ENCODE results near the gene RPS4Y1.

The RPS4Y1 gene

GRCh38 chrY:2885880-2886279 lies 44.5 kb downstream of the RPS4Y1 start:
- DNase-seq = no peak

DNA sequence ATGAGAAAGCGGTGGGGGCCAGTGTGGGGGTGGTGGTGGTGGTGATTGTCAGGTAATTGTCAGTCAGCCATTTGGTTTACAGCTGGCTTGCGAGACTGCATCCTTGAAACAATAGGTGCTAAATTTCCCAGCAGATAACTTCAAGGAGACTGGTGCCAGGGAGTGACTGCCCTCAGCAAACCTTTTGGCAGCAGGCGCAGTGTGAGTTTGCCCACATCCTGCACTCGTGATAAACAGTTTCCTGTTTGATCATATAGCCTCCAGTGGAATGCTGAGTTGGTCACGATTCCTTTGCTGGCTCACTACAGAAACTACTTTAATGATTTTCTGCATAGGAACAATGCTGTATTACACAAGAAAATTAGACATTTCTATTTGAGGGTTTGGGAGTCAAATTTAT lies 46.0 kb downstream of the RPS4Y1 start:
- DNase-seq = peak; percentile 3

DNA sequence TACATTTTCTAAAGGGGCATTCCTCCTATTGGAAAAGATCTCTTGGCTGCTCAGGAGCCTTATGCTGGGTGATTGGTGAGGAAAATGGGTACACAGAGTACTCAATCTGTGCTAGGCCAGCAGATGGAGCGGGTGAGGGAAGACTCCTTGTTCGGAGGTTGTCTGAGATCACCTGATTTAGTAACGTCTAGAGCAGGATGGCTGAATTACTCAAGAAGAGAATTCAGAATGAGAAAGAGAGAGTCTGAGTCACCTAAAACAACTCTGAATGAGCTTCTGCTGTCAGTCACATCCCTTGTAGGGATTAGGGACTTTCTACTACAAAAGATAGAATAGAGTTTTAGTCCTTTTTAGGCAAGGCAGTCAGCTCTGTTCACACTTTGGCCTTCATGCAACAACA lies 46.6 kb downstream of the RPS4Y1 start:
- peak; percentile 13 for DNase-seq

DNA sequence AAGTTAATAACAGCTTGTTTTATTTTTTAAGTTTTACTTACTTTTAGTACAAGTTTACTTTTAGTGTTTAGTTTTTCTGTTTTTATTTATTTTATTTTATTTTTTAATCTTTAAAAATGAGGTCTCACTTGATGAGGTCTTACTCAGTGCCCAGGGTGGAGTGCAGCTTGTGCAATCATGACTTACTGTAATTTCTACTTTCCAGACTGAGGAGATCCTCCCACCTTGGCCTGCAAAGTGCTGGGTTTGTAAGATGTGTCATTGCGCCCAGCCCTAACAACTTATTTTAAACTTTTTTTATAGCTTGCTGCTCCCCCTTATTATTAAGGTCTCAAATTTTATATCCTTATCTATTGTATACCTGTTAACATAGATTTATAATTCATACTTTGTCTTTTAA lies 52.1 kb downstream of the RPS4Y1 start:
- no peak for DNase-seq

DNA sequence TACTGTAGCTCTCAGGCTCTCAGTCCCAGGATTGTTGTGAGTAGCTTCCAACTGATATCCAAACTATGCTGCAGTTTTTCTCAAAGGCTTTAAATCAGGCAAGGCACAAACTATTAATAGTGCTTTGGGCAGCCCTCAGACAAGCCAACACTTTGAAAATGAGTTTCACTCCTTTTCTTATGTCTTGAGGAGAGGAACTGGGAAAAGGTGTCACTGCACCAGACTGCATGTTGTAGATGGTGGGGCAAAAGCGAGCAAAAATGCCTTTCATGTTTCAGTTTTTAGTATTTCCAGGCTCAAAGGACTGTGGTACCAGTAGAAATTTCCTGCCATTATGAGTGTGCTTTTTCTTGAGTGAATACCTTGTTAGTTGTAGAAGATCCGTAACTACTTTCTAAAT lies 54.6 kb downstream of the RPS4Y1 start:
- DNase-seq = no peak

GRCh38 chrY:2907356-2907755 lies 66.0 kb downstream of the RPS4Y1 start:
- DNase-seq = no peak

DNA sequence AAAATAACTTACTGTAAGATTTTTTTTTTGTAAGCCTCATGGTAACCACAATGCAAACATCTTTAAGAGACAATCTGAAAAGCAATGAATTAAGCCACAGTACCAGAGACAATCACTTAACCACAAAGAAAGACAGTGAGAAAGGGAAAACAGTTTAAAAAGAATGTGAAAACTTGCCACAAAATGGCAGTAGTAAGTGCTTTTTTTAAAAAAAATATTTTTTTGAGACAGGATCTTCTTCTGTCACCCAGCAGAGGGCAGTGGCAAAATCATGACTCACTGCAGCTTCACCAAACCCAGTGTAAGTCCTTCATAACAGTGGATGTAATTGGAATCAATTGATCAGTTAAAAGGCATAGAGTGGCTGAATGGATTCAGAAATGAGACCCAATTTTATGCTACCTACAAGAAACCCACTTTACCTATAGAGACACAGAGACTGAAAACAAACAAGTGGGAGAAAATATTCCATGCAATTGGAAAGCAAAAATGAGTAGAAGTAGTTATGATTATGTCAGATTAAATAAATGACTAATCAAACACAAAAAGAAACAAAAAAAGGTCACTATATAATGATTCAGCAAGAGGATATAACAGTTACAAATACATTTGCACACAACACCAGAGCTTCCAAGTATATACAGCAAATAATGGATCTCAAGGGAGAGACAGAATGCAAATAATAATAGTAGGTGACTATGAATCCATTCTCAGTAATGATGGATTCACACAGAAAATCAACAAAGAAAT lies 71.8 kb downstream of the RPS4Y1 start:
- DNase-seq = peak; percentile 35
